ENCODE measurements around the gene CROCC.

GRCh38 chr1:16927256-16927655 is 5.5 kb downstream of the CROCC start:
- TF ChIP-seq CTCF (IDR thresholded peaks at IDR 0.05): no peak
- TF ChIP-seq POLR2AphosphoS5 (IDR thresholded peaks at IDR 0.05): no peak
